ENCODE data around the gene CMKLR1.

DNA sequence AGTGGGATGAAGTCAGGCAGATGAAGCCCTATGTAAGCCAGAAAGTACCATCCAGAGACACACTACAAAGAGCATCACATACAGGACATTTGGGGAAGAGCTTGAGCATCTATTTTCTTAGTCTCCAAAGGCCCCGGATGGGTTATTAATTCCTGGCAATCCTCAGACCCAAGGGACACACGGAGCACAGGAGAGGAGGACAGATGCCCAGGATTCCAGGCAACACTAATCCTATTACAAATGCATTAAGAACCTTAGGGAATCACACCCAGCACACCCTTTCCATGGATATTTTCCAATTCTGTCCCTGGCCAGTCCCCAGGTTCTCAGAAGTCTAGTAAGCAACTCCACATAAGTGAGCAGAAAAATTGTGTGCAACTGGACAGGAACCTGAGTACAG, 65.9 kb downstream of the CMKLR1 start:
- TF ChIP-seq MYC (IDR thresholded peaks at IDR 0.05; ENCODE audit: low read depth, low read length) (no peak), CTCF (IDR thresholded peaks at IDR 0.05; ENCODE audit: extremely low read depth in 1 of 2, insufficient read depth in 1 of 2, low read depth in 1 of 2, low read length in 2 of 2) (no peak), EZH2 (IDR thresholded peaks at IDR 0.05; ENCODE audit: borderline replicate concordance, low read depth, low read length, severe bottlenecking) (no peak), POLR2A (IDR thresholded peaks at IDR 0.05; ENCODE audit: low read depth, low read length) (no peak), FOS (IDR thresholded peaks at IDR 0.05; ENCODE audit: borderline replicate concordance, insufficient read depth, low read length) (no peak), POLR2AphosphoS5 (IDR thresholded peaks at IDR 0.05; ENCODE audit: insufficient read depth, low read depth, low read length) (no peak), JUN (IDR thresholded peaks at IDR 0.05; ENCODE audit: borderline replicate concordance, insufficient read depth, insufficient read length, low read depth) (no peak)
- TF ChIP-seq, protein P1, sequence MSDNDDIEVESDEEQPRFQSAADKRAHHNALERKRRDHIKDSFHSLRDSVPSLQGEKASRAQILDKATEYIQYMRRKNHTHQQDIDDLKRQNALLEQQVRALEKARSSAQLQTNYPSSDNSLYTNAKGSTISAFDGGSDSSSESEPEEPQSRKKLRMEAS (IDR thresholded peaks at IDR 0.05; ENCODE audit: insufficient read depth, insufficient read length) = no peak
